ENCODE results near the gene MCRIP1. TPM values are rescaled to one million over a fixed set of nuclear protein-coding genes. Genes with fewer than 3 reads are reported as not detected.

The MCRIP1 gene
- total and polyA plus RNA-seq, 2 of the 13 experiments (the other 11 are each of a cell fraction or from before 2014, with no cell fraction given): 79.7 to 84.9 TPM

DNA sequence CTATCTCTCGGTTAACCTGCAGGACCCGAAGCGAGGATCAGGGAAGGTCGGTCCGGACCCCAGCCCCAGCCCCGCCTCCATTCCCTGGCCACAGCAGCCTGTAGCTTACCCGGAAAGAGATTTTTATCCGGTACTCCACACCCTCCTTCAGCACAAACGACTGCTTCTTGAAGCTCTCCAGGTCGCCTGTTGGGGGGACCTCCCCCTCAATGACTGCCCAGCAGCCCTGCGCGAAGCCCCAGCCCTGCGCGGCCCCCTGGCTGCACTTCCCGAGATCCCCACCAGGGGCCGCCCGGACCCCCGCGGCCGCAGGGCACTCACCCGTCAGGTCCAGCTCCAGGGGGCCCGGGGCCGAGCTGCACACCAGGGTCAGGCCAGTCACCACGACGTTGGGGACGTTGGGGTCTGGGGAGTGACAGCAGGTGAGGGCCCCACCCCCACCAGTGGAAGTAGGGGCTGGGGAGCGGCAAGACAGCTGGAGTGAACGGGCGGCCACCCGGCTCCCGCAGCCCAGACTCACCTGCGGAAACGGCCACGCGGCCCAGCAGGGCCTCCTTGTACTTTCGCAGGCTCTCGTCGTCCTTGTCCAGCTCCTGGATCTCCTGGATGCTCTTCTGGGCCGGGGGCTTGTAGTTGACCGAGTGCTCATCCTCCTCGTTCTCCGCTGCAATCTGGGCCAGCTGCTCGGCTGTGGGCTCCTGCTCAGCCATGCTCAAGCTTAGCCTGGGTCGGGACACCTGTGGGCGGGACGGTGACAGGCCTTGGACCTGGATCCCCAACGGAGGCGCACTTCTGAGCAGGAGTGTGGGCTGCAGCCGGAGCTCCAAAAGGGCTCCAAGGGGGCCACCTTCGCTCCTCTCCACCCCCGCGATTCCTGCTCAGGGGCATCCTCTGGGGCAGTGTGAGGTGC lies 36.4 kb upstream of the MCRIP1 start (continued):
- TF ChIP-seq, protein P1, sequence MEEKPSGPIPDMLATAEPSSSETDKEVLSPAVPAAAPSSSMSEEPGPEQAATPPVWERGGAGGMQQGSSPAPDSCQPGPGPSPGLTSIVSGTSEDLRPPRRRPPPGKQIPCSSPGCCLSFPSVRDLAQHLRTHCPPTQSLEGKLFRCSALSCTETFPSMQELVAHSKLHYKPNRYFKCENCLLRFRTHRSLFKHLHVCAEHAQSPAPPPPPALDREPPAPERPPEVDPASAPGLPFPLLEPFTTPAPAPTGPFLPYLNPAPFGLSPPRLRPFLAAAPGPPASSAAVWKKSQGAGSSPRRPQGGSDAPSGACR (CRISPR knock-in tag; IDR thresholded peaks at IDR 0.05): 0 out of 2 replicates have a peak, but pooled peaks have one; percentile 3
- TF ChIP-seq NFIB (CRISPR knock-in tag; IDR thresholded peaks at IDR 0.05; ENCODE audit: borderline replicate concordance) (peak; percentile 61; the same call in 1 of the 2 replicates), ASH2L (IDR thresholded peaks at IDR 0.05; ENCODE audit: insufficient read length, low read depth, low read length) (peak; percentile 19), PAXIP1 (CRISPR knock-in tag; conservative IDR thresholded peaks at IDR 0.05) (no peak), HMGA1 (CRISPR knock-in tag; conservative IDR thresholded peaks at IDR 0.05) (no peak), ADNP (CRISPR knock-in tag; IDR thresholded peaks at IDR 0.05) (no peak; the same call in 1 of the 2 replicates), ONECUT2 (CRISPR knock-in tag; IDR thresholded peaks at IDR 0.05) (no peak), HOXA3 (CRISPR knock-in tag; IDR thresholded peaks at IDR 0.05) (peak; percentile 77), ZNF556 (CRISPR knock-in tag; IDR thresholded peaks at IDR 0.05; ENCODE audit: borderline replicate concordance) (no peak), ARNTL (CRISPR knock-in tag; IDR thresholded peaks at IDR 0.05) (no peak), BCL6 (CRISPR knock-in tag; IDR thresholded peaks at IDR 0.05) (no peak), SRSF4 (IDR thresholded peaks at IDR 0.05; ENCODE audit: low read depth, low read length, poor library complexity, severe bottlenecking) (no peak), ZNF431 (CRISPR knock-in tag; IDR thresholded peaks at IDR 0.05; ENCODE audit: borderline replicate concordance, low read depth) (no peak), ZBTB7A (CRISPR knock-in tag; IDR thresholded peaks at IDR 0.05) (no peak; the same call in 1 of the 2 replicates), TFAP4 (IDR thresholded peaks at IDR 0.05; ENCODE audit: borderline replicate concordance, low read depth) (peak; percentile 38; the same call in 1 of the 2 replicates), ZNF589 (CRISPR knock-in tag; conservative IDR thresholded peaks at IDR 0.05) (peak; percentile 84; the same call in 1 of the 2 replicates), HMG20A (CRISPR knock-in tag; IDR thresholded peaks at IDR 0.05; ENCODE audit: borderline replicate concordance) (no peak)
- TF ChIP-seq, protein P2, sequence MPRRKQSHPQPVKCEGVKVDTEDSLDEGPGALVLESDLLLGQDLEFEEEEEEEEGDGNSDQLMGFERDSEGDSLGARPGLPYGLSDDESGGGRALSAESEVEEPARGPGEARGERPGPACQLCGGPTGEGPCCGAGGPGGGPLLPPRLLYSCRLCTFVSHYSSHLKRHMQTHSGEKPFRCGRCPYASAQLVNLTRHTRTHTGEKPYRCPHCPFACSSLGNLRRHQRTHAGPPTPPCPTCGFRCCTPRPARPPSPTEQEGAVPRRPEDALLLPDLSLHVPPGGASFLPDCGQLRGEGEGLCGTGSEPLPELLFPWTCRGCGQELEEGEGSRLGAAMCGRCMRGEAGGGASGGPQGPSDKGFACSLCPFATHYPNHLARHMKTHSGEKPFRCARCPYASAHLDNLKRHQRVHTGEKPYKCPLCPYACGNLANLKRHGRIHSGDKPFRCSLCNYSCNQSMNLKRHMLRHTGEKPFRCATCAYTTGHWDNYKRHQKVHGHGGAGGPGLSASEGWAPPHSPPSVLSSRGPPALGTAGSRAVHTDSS (CRISPR knock-in tag; conservative IDR thresholded peaks at IDR 0.05): no peak
- TF ChIP-seq, protein P3, sequence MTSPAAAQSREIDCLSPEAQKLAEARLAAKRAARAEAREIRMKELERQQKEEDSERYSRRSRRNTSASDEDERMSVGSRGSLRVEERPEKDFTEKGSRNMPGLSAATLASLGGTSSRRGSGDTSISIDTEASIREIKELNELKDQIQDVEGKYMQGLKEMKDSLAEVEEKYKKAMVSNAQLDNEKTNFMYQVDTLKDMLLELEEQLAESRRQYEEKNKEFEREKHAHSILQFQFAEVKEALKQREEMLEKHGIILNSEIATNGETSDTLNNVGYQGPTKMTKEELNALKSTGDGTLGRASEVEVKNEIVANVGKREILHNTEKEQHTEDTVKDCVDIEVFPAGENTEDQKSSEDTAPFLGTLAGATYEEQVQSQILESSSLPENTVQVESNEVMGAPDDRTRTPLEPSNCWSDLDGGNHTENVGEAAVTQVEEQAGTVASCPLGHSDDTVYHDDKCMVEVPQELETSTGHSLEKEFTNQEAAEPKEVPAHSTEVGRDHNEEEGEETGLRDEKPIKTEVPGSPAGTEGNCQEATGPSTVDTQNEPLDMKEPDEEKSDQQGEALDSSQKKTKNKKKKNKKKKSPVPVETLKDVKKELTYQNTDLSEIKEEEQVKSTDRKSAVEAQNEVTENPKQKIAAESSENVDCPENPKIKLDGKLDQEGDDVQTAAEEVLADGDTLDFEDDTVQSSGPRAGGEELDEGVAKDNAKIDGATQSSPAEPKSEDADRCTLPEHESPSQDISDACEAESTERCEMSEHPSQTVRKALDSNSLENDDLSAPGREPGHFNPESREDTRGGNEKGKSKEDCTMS (CRISPR knock-in tag; conservative IDR thresholded peaks at IDR 0.05): no peak
